HG02763 (cell line): ENCODE measurements around the gene HNRNPM.

ENCODE experiments used
- ATAC-seq: cut with Tn5 transposase; IDR thresholded peaks from one replicate; pipeline ENCODE4 v1.9.1; 2021; ENCODE audit warnings: mild to moderate bottlenecking, moderate library complexity; ENCODE audit not compliant: unreplicated experiment

Gene HNRNPM

DNA sequence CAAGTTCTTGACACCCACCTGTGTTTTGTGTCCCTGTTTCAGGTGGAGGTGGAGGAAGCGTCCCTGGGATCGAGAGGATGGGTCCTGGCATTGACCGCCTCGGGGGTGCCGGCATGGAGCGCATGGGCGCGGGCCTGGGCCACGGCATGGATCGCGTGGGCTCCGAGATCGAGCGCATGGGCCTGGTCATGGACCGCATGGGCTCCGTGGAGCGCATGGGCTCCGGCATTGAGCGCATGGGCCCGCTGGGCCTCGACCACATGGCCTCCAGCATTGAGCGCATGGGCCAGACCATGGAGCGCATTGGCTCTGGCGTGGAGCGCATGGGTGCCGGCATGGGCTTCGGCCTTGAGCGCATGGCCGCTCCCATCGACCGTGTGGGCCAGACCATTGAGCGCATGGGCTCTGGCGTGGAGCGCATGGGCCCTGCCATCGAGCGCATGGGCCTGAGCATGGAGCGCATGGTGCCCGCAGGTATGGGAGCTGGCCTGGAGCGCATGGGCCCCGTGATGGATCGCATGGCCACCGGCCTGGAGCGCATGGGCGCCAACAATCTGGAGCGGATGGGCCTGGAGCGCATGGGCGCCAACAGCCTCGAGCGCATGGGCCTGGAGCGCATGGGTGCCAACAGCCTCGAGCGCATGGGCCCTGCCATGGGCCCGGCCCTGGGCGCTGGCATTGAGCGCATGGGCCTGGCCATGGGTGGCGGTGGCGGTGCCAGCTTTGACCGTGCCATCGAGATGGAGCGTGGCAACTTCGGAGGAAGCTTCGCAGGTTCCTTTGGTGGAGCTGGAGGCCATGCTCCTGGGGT lies 41.0 kb downstream of the HNRNPM start:
- no peak for ATAC-seq

- ATAC-seq, result no peak
These were observed 41.9 kb downstream of the HNRNPM start for GRCh38 chr19:8486661-8487136.

DNA sequence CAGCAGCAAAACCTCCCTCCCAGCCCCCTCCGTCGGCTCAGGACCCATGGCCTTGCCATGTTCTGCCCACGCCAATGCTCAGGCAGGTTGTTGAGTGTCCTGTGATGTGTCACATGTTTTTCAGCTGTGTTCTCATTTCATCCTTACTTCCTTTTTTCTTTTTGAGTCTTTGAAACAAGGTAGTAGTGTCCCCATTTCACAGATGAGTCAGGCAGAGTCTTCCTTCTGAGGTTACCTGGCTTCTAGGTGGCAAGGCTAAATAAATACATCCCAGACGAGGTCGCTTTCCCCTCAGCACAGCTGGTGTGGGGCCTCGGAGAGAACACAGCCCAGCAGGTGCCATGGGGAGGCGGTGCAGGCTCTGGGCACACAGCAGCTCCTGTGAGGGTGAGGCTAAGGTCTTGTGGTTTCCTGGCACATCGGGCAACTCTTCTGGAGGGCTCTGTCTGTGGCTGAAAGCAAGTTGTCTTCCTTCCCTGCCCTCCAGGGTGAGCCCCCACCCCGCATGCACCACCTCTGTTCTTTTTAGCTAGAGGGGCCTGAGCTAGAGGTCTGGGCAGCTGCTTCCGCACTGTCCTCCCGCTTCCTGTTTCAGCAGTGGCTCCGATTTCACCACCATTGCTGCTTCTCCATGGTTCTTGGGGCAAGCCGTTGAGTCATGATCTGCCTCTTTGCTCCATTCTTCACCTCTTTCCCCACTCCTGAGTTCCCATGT lies 42.5 kb downstream of the HNRNPM start:
- ATAC-seq, result no peak

GRCh38 chr19:8488365-8488764 lies 43.6 kb downstream of the HNRNPM start:
- ATAC-seq, result no peak

DNA sequence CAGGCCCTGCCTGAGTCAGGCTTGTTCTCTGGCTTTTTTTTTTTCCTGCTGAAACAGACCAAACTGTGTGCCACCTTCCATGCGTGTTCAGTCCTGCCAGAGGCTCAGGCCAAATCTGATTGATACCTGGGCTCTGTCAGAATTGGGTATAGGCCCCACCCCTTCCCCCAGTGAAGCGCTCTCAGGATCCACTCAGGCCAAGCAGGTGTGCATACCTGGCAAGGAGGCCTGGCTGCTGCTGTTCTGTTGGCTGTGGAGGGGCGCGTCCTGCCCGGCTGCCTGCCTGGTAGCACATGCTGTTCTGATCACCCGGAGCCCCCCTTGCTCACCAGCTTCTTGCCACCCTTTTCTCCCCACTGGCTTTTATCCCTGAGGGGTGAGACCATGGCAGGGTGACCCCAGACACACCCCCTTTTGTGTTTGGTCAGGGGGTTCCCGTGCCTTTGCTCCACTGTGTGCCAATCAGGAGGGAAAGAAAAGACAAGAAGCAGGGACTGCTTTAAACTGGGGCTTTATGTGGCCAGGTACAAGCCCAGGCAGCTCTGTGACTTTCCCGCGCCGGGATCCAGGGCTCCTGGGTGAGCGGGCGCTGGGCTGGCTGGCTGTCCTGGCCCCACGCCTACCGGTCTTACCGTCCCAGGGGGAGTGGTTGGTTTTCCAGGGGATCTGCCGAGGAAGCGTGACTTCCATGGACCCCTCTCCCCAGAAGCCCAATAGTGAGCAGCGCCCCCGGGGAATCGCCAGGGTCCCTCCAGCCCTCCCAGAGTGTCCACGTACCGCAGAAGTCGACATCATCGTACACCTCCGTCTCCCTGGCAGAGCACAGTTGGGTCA lies 45.0 kb downstream of the HNRNPM start:
- no peak for ATAC-seq

DNA sequence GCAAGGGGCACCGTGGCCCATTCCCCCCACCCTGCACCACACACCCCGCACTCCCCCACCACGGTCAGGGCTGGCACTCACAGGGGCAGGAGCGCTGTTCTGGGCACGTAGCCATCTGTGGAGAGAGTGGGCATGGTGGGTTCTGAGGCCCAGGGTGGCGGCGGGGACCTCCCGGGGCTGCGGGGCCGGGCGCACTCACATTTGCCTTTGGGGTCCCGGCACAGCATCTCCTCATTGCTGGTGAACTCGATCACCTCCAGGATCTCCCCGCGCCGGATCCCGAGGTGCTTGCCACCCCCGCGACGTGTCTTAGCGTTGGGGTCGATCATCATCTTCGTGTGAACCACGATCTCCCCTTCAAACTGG lies 45.6 kb downstream of the HNRNPM start:
- no peak for ATAC-seq

- no peak for ATAC-seq
These were observed 46.1 kb downstream of the HNRNPM start for GRCh38 chr19:8490873-8491272.

DNA sequence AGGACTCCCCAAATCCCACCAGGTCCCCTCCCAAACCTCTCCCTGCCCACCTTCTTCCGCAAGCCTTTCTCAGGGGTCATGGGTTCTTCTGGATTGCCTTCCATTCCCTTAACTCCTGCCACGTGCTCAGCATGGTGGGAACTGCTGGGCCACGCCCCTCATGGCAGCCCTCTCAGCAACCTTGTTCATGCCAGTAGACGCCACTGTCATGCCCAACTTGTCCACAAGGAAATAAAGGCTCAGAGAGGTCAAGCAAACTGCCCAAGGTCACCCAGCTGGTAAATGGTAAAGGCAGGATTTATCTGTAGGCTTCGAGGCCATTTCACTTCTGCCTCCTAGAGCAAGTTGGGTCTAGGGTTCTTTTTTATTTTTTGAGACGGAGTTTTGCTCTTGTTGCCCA lies 46.8 kb downstream of the HNRNPM start:
- no peak for ATAC-seq

DNA sequence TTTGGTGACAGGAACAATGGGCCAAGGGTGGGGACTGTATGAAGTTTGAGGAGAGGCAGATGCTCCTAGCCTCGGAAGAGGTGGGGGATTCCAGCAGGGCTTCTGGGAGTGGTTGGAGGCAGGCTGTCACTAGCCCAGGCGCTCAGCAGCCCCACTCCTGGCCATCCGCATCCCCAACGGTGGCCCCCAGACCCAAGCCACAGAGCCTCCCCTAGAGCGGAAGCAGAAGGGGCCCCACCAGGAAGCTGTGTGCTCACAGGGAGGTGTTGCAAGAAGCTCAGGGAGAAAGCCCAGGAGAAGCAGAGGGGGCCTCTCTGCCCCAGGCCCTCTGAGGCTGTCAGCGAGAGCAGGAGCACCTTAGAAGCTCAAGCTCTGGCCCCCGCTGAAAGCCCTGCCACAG lies 49.4 kb downstream of the HNRNPM start:
- no peak for ATAC-seq

- ATAC-seq, result no peak
These were observed 53.5 kb downstream of the HNRNPM start for GRCh38 chr19:8498295-8498694.

DNA sequence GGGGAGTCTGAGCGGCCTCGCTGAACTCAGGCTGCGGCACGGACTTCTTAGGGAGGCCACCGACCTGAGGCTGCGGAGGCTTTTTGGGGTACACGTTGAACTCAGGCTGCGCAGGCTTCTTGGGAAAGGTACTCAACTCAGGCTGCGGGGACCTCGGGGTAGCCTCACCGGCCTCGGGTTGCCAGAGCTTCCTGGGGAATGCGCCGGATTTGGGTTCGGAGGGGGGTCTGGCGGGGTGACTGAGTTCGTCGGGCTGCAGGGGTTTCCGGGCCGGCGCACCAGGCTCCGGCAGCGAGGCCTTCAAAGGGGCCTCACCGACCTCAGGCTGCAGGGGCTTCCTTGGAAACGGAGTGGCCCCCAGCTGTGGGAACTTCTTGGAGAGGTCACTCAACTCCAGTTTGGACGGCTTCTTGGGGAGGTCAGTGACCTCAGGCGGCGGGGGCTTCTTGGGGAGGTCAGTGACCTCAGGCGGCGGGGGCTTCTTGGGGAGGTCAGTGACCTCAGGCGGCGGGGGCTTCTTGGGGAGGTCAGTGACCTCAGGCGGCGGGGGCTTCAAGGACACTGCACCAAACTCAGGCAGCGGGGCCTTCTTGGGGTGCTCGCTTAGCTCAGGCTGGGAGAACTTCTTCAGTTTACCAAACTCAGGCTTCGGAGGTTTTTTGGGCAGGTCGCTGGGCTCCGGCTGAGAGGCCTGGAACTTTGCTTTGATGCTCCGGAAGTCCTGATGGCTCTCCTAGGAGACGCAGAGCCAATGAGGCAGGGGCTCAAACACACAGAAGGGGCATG lies 54.5 kb downstream of the HNRNPM start:
- no peak for ATAC-seq

DNA sequence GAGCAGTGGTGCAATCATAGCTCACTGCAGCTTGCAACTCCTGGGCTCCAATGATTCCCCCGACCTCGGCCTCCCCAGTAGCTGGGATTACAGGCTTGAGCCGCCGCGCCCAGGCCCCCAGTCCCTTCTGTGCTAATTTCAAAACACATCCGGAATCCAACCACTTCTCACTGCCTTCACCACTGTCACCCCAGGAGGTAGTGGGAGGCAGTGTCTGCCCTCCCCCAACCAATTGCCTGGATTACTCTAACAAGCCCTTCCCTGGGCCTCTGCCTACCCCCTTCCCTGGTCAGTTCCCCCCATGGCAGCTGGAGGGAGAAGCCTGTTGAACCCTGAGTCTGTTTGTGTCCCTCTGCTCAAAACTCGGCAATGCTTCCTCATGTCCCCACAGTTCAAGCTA lies 55.4 kb downstream of the HNRNPM start:
- ATAC-seq, result no peak

- ATAC-seq, result no peak
These were observed 56.7 kb downstream of the HNRNPM start for GRCh38 chr19:8501516-8501915.

DNA sequence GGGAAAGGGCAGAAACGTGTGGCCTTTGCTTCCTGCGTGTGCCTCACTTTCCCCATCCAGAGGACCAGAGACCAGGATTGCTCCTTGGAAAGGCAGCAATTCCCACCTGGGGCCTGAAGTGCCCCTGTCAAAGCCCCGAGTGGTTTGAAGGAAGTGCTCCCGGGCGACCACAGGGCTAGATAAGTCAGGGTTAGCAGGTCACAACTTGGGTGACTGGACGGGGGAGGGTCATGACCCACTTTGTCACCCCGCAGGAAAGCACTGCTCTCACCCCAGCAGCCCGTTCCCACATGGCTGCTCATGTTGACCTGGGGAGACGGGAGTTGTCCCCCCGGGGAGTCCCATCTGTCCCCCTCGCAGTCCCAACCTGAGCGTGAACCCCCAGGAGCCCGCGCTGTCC lies 57.2 kb downstream of the HNRNPM start:
- no peak for ATAC-seq

- ATAC-seq, result no peak
These were observed 58.7 kb downstream of the HNRNPM start for GRCh38 chr19:8503510-8503909.

GRCh38 chr19:8504171-8504570 lies 59.4 kb downstream of the HNRNPM start:
- no peak for ATAC-seq

GRCh38 chr19:8504919-8505318 lies 60.1 kb downstream of the HNRNPM start:
- no peak for ATAC-seq

DNA sequence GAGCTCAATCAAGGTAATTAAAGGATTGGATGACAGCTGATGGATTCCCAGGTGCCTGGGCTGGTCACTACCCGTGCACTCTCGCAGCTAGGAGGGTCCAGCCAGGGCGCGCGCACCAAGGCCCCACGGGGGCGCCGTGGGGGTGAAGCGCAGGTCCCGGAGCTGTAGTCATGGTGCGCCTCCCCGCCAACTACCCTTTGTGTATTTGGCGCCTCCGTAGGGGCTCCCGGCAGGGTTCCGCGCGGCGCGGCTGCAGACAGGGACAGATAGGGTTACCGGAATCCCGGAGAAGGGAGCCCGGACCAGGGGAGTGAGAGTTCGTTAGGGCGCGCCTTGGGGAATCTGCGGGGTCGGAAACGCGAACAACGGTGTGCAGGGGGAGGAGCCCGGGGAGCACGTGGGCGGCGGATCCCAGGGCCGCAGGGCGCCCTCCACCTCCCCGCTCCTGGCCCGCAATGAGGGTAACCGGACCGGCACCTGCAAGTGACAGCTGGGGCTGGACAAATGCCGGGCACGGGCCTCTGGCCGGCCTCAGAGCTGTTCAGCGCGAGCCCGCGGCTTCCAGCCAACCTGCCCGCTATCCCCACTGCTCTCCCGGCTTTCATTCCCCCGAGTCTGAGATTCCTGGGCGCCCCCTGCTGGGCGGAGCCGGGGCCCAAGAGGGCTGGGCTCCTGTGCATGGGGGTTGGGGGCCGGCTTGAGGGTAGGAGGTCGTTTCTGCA lies 61.1 kb downstream of the HNRNPM start:
- peak; percentile 44 for ATAC-seq

- no peak for ATAC-seq
These were observed 61.7 kb downstream of the HNRNPM start for GRCh38 chr19:8506402-8506957.
